ENCODE data around the gene NELL2. TPM values are rescaled to one million over a fixed set of nuclear protein-coding genes. Genes with fewer than 3 reads are reported as not detected.
"Not testable (repeated sequence)": the region's sequence is repeated elsewhere in the genome, so short reads cannot be mapped to it uniquely, and the experiment has no call there.

NELL2 gene
- total and polyA plus RNA-seq, 9 of the 15 experiments (the other 6 are each of a cell fraction or from before 2014, with no cell fraction given): 0.32 to 1.1 (median 0.53) TPM

DNA sequence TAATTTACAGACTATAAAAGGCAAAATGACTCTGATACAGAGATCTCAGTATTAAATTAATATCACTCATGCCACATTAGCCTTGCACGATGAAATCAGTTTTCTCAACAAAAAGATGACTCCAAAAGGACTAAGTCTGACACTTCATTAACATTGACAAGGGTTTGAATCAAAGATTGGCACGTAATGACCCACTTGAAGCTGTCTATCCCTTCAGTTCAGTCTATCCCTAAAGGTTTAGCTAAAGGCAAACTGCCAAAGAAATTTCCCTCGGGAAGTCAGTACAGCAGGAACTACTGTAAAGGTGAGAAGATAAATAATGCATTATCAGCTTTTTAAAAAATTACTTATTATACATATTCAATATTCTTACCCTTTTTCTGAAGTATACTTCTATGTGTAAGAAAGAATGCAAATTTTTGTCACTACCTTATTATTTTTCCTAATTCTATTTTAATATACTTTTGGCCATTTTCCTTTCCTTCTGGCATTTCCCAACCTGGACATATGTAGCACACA is 127.1 kb downstream of the NELL2 start:
- Histone ChIP-seq H3K27ac (ENCODE audit: extremely low read depth, low read depth, low read length) (no peak overlapping the region), H3K4me1 (replicated peaks in 1 of 2; ENCODE audit: control insufficient read depth in 2 of 2, insufficient read depth in 2 of 2, low read length in 2 of 2) (no peaks in the 10 kb centered on the region), H3K9ac (ENCODE audit: insufficient read depth in 1 of 2, low read depth in 2 of 2, low read length in 2 of 2) (no peak overlapping the region), H3K27me3 (ENCODE audit: control insufficient read depth in 2 of 2, insufficient read depth in 2 of 2, low read length in 2 of 2) (no peaks in the 10 kb centered on the region), H3K9me1 (ENCODE audit: control insufficient read depth, insufficient read depth, low read length) (no peaks in the 10 kb centered on the region), H3K9me3 (replicated peaks; ENCODE audit: control insufficient read depth, insufficient read depth, low read depth, low read length) (no peaks in the 10 kb centered on the region), H3K79me2 (ENCODE audit: control insufficient read depth, insufficient read depth, low read length) (no peaks in the 10 kb centered on the region), H2AFZ (ENCODE audit: low read depth, low read length) (no peak overlapping the region), H3K36me3 (ENCODE audit: control insufficient read depth, insufficient read depth, low read length) (no peaks in the 10 kb centered on the region), H3K4me3 (no peak overlapping the region), H4K20me1 (replicated peaks; ENCODE audit: control insufficient read depth, insufficient read depth, low read length) (no peaks in the 10 kb centered on the region), H3K4me2 (ENCODE audit: insufficient read depth, low read length) (no peak overlapping the region)
- WGBS (ENCODE audit: insufficient coverage, low coverage, missing lambda C conversion rate): 0% methylated on average over 3 of the region's 3 CpGs
- ATAC-seq (no peak), FAIRE-seq (no peak), DNase-seq (ENCODE audit: extremely low read depth in 1 of 4, low spot score in 3 of 4) (no peak)
- ChIA-PET POLR2A (no interaction called here), CTCF (ENCODE audit: low intra/inter-chr PET ratio) (no interaction called here)
- no TSS peak for BruUV-seq (replicated peaks)
- intact Hi-C loops (cut with micrococcal nuclease): no loop called here
- in situ Hi-C loops (cut with MboI): no loop called here
- TF ChIP-seq HNRNPUL1 (IDR thresholded peaks at IDR 0.05; ENCODE audit: low read length) (no peak), ZNF316 (IDR thresholded peaks at IDR 0.05) (peak; percentile 56; the same call in 1 of the 2 replicates), C11orf30 (IDR thresholded peaks at IDR 0.05; ENCODE audit: low read depth) (0 out of 2 replicates have a peak, but pooled peaks have one; percentile 18), KAT7 (CRISPR knock-in tag; IDR thresholded peaks at IDR 0.05; ENCODE audit: borderline replicate concordance) (no peak)
- TF ChIP-seq, protein P1, sequence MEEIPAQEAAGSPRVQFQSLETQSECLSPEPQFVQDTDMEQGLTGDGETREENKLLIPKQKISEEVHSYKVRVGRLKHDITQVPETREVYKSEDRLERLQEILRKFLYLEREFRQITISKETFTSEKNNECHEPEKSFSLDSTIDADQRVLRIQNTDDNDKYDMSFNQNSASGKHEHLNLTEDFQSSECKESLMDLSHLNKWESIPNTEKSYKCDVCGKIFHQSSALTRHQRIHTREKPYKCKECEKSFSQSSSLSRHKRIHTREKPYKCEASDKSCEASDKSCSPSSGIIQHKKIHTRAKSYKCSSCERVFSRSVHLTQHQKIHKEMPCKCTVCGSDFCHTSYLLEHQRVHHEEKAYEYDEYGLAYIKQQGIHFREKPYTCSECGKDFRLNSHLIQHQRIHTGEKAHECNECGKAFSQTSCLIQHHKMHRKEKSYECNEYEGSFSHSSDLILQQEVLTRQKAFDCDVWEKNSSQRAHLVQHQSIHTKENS (CRISPR knock-in tag; IDR thresholded peaks at IDR 0.05): no peak

DNA sequence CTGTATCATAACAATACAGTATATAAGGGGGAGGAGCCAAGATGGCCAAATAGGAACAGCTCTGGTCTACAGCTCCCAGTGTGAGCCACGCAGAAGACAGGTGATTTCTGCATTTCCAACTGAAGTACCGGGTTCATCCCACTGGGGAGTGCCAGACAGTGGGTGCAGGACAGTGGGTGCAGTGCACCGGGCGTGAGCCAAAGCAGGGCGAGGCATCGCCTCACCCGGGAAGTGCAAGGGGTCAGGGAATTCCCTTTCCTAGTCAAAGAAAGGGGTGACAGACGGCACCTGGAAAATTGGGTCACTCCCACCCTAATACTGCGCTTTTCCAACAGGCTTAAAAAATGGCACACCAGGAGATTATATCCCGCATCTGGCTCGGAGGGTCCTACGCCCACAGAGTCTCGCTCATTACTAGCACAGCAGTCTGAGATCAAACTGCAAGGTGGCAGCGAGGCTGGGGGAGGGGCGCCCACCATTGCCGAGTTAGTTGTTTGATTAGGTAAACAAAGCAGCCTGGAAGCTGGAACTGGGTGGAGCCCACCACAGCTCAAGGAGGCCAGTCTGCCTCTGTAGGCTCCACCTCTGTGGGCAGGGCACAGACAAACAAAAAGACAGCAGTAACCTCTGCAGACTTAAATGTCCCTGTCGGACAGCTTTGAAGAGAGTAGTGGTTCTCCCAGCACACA is 134.7 kb downstream of the NELL2 start:
- H3K9me1 ChIP-seq (ENCODE audit: control insufficient read depth, insufficient read depth, low read length); in situ Hi-C loops (cut with MboI); H2AFZ ChIP-seq (ENCODE audit: low read depth, low read length); DNase-seq (ENCODE audit: extremely low read depth in 1 of 4, low spot score in 3 of 4); H3K4me2 ChIP-seq (ENCODE audit: insufficient read depth, low read length); CTCF ChIA-PET (ENCODE audit: low intra/inter-chr PET ratio); H3K27ac ChIP-seq (ENCODE audit: extremely low read depth, low read depth, low read length); H3K27me3 ChIP-seq (ENCODE audit: control insufficient read depth in 2 of 2, insufficient read depth in 2 of 2, low read length in 2 of 2); intact Hi-C loops (cut with micrococcal nuclease); H3K4me3 ChIP-seq; H3K9me3 ChIP-seq (replicated peaks; ENCODE audit: control insufficient read depth, insufficient read depth, low read depth, low read length); H3K9ac ChIP-seq (ENCODE audit: insufficient read depth in 1 of 2, low read depth in 2 of 2, low read length in 2 of 2); H3K36me3 ChIP-seq (ENCODE audit: control insufficient read depth, insufficient read depth, low read length); ATAC-seq; H3K79me2 ChIP-seq (ENCODE audit: control insufficient read depth, insufficient read depth, low read length); H3K4me1 ChIP-seq (replicated peaks in 1 of 2; ENCODE audit: control insufficient read depth in 2 of 2, insufficient read depth in 2 of 2, low read length in 2 of 2); BruUV-seq (replicated peaks); POLR2A ChIA-PET; FAIRE-seq; H4K20me1 ChIP-seq (replicated peaks; ENCODE audit: control insufficient read depth, insufficient read depth, low read length): not testable (repeated sequence)
- WGBS (ENCODE audit: insufficient coverage, low coverage, missing lambda C conversion rate): under 1% methylated on average over 10 of the region's 17 CpGs

Measured in K562 (cell line).